Measurements from ENCODE around the gene PTPRN2. TPM values are rescaled to one million over a fixed set of nuclear protein-coding genes. Genes with fewer than 3 reads are reported as not detected.
A peak's percentile ranks its signal among the peaks of the same experiment; 100 is the strongest.

The PTPRN2 gene
- total and polyA plus RNA-seq, 2 of the 8 experiments (the other 6 are each of a cell fraction or from before 2014, with no cell fraction given): 2.6 to 4.5 TPM

- FAIRE-seq (no peak), DNase-seq (ENCODE audit: low read depth in 1 of 2, low spot score in 2 of 2) (no peak)
- Histone ChIP-seq H2BK20ac (ENCODE audit: low read length) (no peak overlapping the region), H2BK5ac (ENCODE audit: low read depth, low read length) (no peak overlapping the region), H3K4ac (replicated peaks; ENCODE audit: insufficient read length, low read depth, low read length) (no peak overlapping the region), H4K20me1 (replicated peaks in 1 of 2; ENCODE audit: control insufficient read depth in 1 of 2, insufficient read depth in 2 of 2, low read length in 2 of 2) (no peaks in the 10 kb centered on the region), H4K5ac (ENCODE audit: insufficient read length, low read depth, low read length) (no peak overlapping the region), H3K36me3 (ENCODE audit: control insufficient read depth in 2 of 4, insufficient read depth in 4 of 4, low read length in 3 of 4) (no peaks in the 10 kb centered on the region), H2BK12ac (ENCODE audit: low read depth, low read length) (peak overlapping the region; percentile 17; the same call in 1 of the 2 replicates), H3K56ac (replicated peaks; ENCODE audit: insufficient read length, low read depth, low read length) (no peak overlapping the region), H3K14ac (ENCODE audit: insufficient read length) (no peak overlapping the region), H3K23ac (ENCODE audit: insufficient read length) (no peak overlapping the region), H2BK120ac (replicated peaks; ENCODE audit: low read depth, low read length) (no peak overlapping the region), H2AK5ac (ENCODE audit: low read depth, low read length) (0 out of 2 replicates have a peak overlapping the region, but pooled peaks have one; percentile 75), H2BK15ac (ENCODE audit: low read length) (no peak overlapping the region), H3K18ac (ENCODE audit: extremely low read depth, low read length) (no peak overlapping the region), H2AFZ (ENCODE audit: low read length) (no peak overlapping the region), H3K79me1 (ENCODE audit: low read depth, low read length) (no peaks in the 10 kb centered on the region), H3K4me1 (replicated peaks in 1 of 4; ENCODE audit: control insufficient read depth in 3 of 4, insufficient read depth in 4 of 4, low read length in 3 of 4) (peaks cover 0 to 11% (median 5%) of the 10 kb centered on the region in 4 experiments; a peak in 4 of 7 replicates), H3K4me2 (ENCODE audit: insufficient read depth in 1 of 2, low read depth in 2 of 2, low read length in 2 of 2) (no peak overlapping the region), H3K79me2 (ENCODE audit: control insufficient read depth in 1 of 2, insufficient read depth in 2 of 2, low read length in 2 of 2) (no peaks in the 10 kb centered on the region), H3K27me3 (replicated peaks in 1 of 4; ENCODE audit: control insufficient read depth in 3 of 4, extremely low read depth in 1 of 4, insufficient read depth in 3 of 4, low read length in 3 of 4) (no peaks in the 10 kb centered on the region; a peak in 1 of 7 replicates), H3K27ac (ENCODE audit: low read depth, low read length) (no peak overlapping the region), H3K4me3 (ENCODE audit: extremely low read depth in 1 of 4, insufficient read depth in 2 of 4, low read depth in 3 of 4, low read length in 4 of 4) (no peak overlapping the region), H4K8ac (ENCODE audit: extremely low read depth, insufficient read depth, low read length) (no peak overlapping the region), H3K9ac (replicated peaks in 1 of 4; ENCODE audit: extremely low read depth in 1 of 4, low read depth in 3 of 4, low read length in 3 of 4) (no peak overlapping the region), H3K23me2 (ENCODE audit: low read depth, low read length) (0 out of 2 replicates have a peak, but pooled peaks cover under 1% of the 10 kb centered on the region), H3K9me3 (ENCODE audit: insufficient read depth in 2 of 2, low read depth in 1 of 2, low read length in 1 of 2) (no peaks in the 10 kb centered on the region), H4K91ac (replicated peaks; ENCODE audit: insufficient read length, low read length) (peak overlapping the region; percentile 39)
- TF ChIP-seq GTF2F1 (IDR thresholded peaks at IDR 0.05; ENCODE audit: borderline replicate concordance, low read depth, low read length): no peak
- WGBS, 2 experiments (ENCODE audit: extremely low coverage in 1 of 2, insufficient coverage in 1 of 2, insufficient read length in 1 of 2, insufficient replicate concordance in 2 of 2, low coverage in 1 of 2, low lambda C conversion rate in 2 of 2, missing lambda C conversion rate in 1 of 2): 84% methylated on average over 11 of the region's 11 CpGs; no CpG with 5 or more reads in 1 of the 2 experiments
- POLR2A ChIA-PET (ENCODE audit: partially characterized antibody): no interaction called here
- CTCF ChIA-PET (ENCODE audit: partially characterized antibody): interaction anchor here (1.1 to 2.5 kb wide), 3 partner anchors 14 to 82 kb away, joined by 3 to 5 read pairs (median 3); no protein-coding TSS in a partner anchor
These were observed 195.4 kb downstream of the PTPRN2 start for GRCh38 chr7:158392251-158392650.

Measured in H1 (cell line).